ENCODE measurements around the gene BAIAP2L1.

The BAIAP2L1 gene

DNA sequence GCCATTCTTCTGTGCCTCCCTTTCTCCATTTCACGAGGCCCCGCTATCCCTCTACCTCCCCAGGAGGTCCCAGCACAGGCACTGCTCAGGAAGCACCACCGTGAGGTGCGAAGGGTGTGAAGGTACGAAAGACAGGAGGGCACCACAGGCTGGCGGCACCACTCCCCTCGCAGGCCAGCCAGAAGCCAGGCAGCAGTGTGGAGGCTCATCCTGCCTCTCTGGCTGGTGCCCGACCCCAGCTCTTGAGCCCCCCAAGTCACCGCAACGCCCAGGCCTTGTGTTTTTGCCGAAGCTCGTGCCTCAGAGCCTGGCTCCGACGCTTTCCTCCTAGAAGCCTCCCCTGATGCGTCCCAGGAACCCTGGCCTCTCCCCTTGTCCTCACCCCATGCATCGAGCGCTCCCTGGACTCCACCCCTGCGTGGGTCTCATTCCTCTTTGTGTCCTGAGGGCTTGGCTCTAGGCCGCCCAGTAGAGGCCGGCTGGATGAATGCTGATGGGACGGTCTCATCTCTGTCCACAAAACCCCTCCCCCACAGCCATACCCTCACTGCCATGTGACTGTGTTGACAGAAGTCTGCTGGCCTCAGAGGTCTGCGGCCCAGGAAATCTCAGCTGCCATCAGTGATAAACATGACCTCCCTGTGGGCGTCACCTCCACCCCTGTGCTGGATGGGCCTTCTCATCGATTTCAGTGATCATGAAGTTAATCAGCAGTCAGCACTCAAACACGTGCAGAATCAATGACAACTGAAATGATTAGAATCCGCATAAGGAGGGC, 100.1 kb downstream of the BAIAP2L1 start:
- H3K27ac ChIP-seq (ENCODE audit: low read depth, low read length): no peak overlapping the region
- peaks cover 42% of the 10 kb centered on the region for H3K36me3 ChIP-seq (ENCODE audit: control insufficient read depth, insufficient read depth, low read length)
- H3K9me3 ChIP-seq (ENCODE audit: control insufficient read depth, insufficient read depth, low read length): no peaks in the 10 kb centered on the region
- no peaks in the 10 kb centered on the region; the same call in 1 of the 2 replicates for H3K4me1 ChIP-seq (ENCODE audit: control insufficient read depth, insufficient read depth, low read length)
- no peak overlapping the region for H3K9ac ChIP-seq (ENCODE audit: low read depth, low read length)
- H3K4me3 ChIP-seq (ENCODE audit: low read depth, low read length): no peak overlapping the region
- H3K27me3 ChIP-seq (ENCODE audit: control insufficient read depth, insufficient read depth, low read length): no peaks in the 10 kb centered on the region

DNA sequence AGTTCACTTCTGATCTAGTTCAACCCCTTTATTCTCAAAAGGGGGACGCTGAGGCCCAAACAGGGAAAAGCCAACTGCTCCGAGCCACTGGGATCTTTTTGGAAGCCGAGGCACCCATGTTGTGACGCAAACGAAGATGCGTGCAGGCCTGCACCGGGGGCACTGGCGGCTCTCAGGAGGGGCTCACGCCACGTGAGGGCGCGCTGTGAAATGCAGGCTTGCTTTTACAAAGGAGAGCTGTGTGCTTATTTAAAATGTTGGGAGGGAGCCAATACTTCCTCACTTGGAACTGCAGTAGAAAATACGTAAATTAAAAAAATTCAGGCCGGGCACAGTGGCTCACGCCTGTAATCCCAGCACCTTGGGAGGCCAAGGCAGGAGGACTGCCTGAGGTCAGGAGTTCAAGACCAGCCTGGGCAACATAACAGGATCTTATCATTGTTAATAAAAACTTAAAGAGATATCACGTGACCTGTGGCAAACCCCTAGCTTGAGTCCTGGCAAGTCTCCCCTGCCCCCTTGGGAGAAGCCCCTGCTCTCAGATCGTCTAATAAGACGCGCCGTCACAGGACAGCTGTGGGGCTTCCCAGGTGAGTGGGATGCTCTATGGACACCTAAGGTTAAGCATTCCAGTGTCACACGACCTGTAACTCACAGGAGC, 103.1 kb downstream of the BAIAP2L1 start:
- Histone ChIP-seq H3K9ac (ENCODE audit: low read depth, low read length) (no peak overlapping the region), H3K4me1 (ENCODE audit: control insufficient read depth, insufficient read depth, low read length) (peaks cover 11% of the 10 kb centered on the region; the same call in 1 of the 2 replicates), H3K9me3 (ENCODE audit: control insufficient read depth, insufficient read depth, low read length) (no peaks in the 10 kb centered on the region), H3K36me3 (ENCODE audit: control insufficient read depth, insufficient read depth, low read length) (peaks cover 42% of the 10 kb centered on the region), H3K27me3 (ENCODE audit: control insufficient read depth, insufficient read depth, low read length) (no peaks in the 10 kb centered on the region), H3K27ac (ENCODE audit: low read depth, low read length) (no peak overlapping the region), H3K4me3 (ENCODE audit: low read depth, low read length) (no peak overlapping the region)

DNA sequence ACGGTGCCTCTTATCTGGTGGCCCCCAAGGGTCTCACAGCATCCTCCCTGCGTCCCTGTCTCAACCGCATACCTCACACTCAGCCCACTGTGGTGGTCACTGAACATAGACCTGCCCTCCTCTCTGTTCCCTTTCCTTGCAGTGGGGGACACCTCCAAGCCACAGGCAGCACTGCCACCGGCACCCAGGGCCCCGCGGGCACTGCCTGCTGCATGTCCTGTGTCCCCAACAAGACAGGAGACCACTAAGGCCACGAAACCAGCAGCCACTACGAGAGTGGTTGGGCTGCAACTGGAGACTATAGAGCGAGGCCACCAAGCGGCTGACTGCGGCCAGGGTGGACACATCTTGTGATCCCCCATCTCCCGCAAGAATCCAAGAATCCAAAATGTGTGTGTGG, 104.1 kb downstream of the BAIAP2L1 start:
- Histone ChIP-seq H3K36me3 (ENCODE audit: control insufficient read depth, insufficient read depth, low read length) (peaks cover 42% of the 10 kb centered on the region), H3K4me1 (ENCODE audit: control insufficient read depth, insufficient read depth, low read length) (peaks cover 11% of the 10 kb centered on the region; the same call in 1 of the 2 replicates), H3K9me3 (ENCODE audit: control insufficient read depth, insufficient read depth, low read length) (no peaks in the 10 kb centered on the region), H3K27ac (ENCODE audit: low read depth, low read length) (no peak overlapping the region), H3K4me3 (ENCODE audit: low read depth, low read length) (no peak overlapping the region), H3K9ac (ENCODE audit: low read depth, low read length) (no peak overlapping the region), H3K27me3 (ENCODE audit: control insufficient read depth, insufficient read depth, low read length) (no peaks in the 10 kb centered on the region)

DNA sequence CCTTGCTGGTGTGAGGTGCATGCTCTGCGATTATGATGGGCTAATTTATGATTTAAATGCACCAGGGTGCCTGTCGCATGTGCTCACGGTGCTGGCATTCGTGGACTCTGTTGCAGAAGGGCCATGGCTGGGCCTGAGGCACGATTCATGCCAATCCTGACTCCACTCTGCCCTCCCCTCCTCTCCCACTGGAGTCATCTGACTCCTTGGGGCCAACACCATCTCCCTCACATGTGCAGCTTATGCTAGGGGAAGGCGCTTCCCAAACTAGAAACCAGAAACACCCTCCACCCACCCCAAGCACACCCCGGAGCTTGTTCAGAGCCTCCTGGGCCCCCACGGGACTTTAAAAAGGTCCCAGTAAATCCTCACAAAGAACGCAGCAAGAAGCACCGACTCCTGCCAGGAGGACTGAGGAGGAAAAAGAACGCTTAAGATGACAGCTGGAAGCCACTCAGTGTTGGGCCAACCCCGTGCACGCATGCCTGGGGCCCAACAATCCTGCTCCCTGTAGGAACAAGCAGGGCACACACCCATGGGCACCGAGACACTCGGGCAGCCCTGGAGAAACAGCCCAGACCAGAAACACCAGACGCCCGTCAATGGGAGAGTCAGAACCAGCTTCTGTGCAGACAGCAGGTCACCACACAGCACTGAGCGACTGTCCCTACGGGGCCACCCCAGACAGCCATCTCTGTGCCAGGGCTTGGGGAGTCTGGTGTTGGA, 105.3 kb downstream of the BAIAP2L1 start:
- no peaks in the 10 kb centered on the region for H3K9me3 ChIP-seq (ENCODE audit: control insufficient read depth, insufficient read depth, low read length)
- no peak overlapping the region for H3K9ac ChIP-seq (ENCODE audit: low read depth, low read length)
- no peaks in the 10 kb centered on the region for H3K27me3 ChIP-seq (ENCODE audit: control insufficient read depth, insufficient read depth, low read length)
- H3K4me1 ChIP-seq (ENCODE audit: control insufficient read depth, insufficient read depth, low read length): peaks cover 15% of the 10 kb centered on the region; the same call in 1 of the 2 replicates
- H3K4me3 ChIP-seq (ENCODE audit: low read depth, low read length): no peak overlapping the region
- no peak overlapping the region for H3K27ac ChIP-seq (ENCODE audit: low read depth, low read length)
- peaks cover 48% of the 10 kb centered on the region for H3K36me3 ChIP-seq (ENCODE audit: control insufficient read depth, insufficient read depth, low read length)

DNA sequence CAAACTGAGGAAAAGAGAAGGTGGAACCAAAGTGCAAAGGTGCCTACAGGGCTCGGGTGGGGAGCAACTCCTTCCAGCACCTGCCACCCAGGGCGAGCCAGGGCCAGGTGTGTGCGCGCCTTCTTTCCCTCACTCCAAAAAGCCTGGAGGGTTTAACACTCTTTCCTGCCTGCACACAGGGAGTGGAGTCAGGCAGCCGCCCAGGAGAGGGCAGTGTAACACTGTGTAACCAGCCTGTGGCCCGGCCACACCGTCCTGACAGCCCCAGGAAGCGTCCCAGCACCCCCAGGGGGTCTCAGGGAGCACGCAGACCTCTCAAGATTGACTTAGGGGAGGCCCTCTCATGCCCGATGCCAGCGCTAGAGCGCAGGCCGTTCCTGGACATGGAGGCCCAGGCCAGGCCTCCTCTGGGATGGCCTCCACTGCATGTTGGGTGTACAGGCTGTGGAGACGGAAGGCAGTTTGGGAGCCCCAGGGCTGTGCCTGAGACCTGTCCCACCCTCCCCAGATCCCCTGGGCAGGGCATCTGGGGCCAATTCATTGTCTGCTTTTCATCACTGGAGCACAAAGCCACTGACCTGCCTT, 106.0 kb downstream of the BAIAP2L1 start:
- Histone ChIP-seq H3K27ac (ENCODE audit: low read depth, low read length) (peak overlapping the region; percentile 48), H3K36me3 (ENCODE audit: control insufficient read depth, insufficient read depth, low read length) (peaks cover 42% of the 10 kb centered on the region), H3K27me3 (ENCODE audit: control insufficient read depth, insufficient read depth, low read length) (no peaks in the 10 kb centered on the region), H3K4me3 (ENCODE audit: low read depth, low read length) (no peak overlapping the region), H3K4me1 (ENCODE audit: control insufficient read depth, insufficient read depth, low read length) (peaks cover 15% of the 10 kb centered on the region; the same call in 1 of the 2 replicates), H3K9me3 (ENCODE audit: control insufficient read depth, insufficient read depth, low read length) (no peaks in the 10 kb centered on the region), H3K9ac (ENCODE audit: low read depth, low read length) (no peak overlapping the region)

DNA sequence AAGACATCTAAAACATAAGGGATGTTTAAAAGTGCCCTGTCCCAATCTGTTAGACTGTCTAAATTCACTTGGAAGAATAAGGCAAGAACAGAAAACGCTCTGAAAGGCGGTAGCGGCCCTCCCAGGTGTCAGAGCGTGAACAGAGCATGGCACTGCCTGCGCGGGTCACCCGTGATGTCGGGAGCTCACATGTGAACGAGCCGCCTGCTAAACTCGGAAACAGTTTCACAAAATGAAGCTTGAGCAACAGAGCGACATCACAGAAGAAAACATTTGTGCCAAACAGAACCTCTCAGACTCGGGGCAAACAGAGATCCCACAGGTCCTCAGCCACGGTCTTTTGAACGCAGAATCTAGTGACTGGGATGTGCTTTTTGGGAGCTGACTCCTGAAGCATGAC, 106.6 kb downstream of the BAIAP2L1 start:
- H3K4me3 ChIP-seq (ENCODE audit: low read depth, low read length): no peak overlapping the region
- H3K4me1 ChIP-seq (ENCODE audit: control insufficient read depth, insufficient read depth, low read length): peaks cover 15% of the 10 kb centered on the region; the same call in 1 of the 2 replicates
- H3K9me3 ChIP-seq (ENCODE audit: control insufficient read depth, insufficient read depth, low read length): no peaks in the 10 kb centered on the region
- H3K9ac ChIP-seq (ENCODE audit: low read depth, low read length): no peak overlapping the region
- peak overlapping the region; percentile 48 for H3K27ac ChIP-seq (ENCODE audit: low read depth, low read length)
- H3K27me3 ChIP-seq (ENCODE audit: control insufficient read depth, insufficient read depth, low read length): no peaks in the 10 kb centered on the region
- peaks cover 42% of the 10 kb centered on the region for H3K36me3 ChIP-seq (ENCODE audit: control insufficient read depth, insufficient read depth, low read length)

DNA sequence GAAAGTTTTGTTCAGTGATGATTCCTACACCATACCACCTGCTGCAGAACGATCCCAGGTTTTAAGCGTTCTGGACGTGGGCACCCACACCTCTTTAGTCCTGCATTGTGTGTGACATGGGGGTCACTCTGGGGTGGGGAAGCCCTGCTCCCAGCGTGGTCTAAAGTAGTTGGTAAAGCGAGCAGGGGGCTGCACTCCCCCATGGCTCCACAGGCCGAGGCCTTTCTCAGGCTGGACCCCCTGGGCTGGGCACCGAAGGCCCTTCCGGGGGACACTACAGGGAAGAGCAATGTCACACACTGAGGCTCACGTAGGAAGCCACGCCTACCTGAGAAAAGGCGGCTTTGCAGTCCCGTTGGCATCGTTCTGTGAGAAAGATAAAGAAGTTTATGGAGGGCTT, 107.1 kb downstream of the BAIAP2L1 start:
- Histone ChIP-seq H3K27ac (ENCODE audit: low read depth, low read length) (no peak overlapping the region), H3K9me3 (ENCODE audit: control insufficient read depth, insufficient read depth, low read length) (no peaks in the 10 kb centered on the region), H3K9ac (ENCODE audit: low read depth, low read length) (no peak overlapping the region), H3K36me3 (ENCODE audit: control insufficient read depth, insufficient read depth, low read length) (peaks cover 42% of the 10 kb centered on the region), H3K4me3 (ENCODE audit: low read depth, low read length) (no peak overlapping the region), H3K4me1 (ENCODE audit: control insufficient read depth, insufficient read depth, low read length) (peaks cover 15% of the 10 kb centered on the region; the same call in 1 of the 2 replicates), H3K27me3 (ENCODE audit: control insufficient read depth, insufficient read depth, low read length) (no peaks in the 10 kb centered on the region)

DNA sequence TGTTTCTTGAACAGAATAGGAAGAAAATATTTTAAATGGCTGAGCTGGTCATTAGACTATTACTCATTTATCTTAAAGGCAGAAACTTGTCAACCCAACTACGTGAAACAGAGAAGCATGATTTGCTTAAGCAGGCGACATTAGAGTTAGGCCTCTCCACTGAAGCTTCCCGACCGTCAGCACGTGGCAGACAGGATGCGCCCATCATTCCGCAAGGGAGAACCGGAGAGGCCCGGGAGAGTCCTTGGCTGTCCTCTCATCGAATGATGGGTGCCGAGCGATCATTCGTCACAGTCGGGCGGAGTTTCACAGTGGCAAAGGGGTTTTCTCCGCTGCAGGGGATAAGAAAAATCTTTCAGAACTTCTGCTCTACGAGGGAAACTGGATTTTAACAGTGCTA, 107.6 kb downstream of the BAIAP2L1 start:
- no peaks in the 10 kb centered on the region for H3K27me3 ChIP-seq (ENCODE audit: control insufficient read depth, insufficient read depth, low read length)
- H3K4me1 ChIP-seq (ENCODE audit: control insufficient read depth, insufficient read depth, low read length): peaks cover 15% of the 10 kb centered on the region; the same call in 1 of the 2 replicates
- no peaks in the 10 kb centered on the region for H3K9me3 ChIP-seq (ENCODE audit: control insufficient read depth, insufficient read depth, low read length)
- H3K4me3 ChIP-seq (ENCODE audit: low read depth, low read length): no peak overlapping the region
- no peak overlapping the region for H3K9ac ChIP-seq (ENCODE audit: low read depth, low read length)
- no peak overlapping the region for H3K27ac ChIP-seq (ENCODE audit: low read depth, low read length)
- H3K36me3 ChIP-seq (ENCODE audit: control insufficient read depth, insufficient read depth, low read length): peaks cover 42% of the 10 kb centered on the region

DNA sequence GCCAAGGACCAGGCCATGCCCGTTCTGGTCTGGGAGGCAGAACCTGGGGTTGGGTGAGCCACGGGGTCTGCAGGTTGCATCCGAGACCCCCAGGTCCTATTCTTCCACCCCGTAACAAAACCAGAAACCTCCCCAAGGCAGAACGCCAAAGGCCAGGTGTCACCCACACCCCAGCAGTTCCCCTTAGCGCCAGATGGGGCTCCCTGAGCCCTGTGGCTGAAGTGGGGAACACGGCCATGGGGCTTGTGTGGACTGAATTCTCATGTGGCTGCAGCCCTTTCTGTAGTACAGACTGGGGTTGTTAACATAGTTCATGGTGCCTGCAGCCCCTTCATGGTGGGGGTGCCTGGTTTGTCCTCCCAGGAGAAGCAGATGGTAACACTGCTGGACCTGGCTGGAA, 109.2 kb downstream of the BAIAP2L1 start:
- Histone ChIP-seq H3K4me1 (ENCODE audit: control insufficient read depth, insufficient read depth, low read length) (peaks cover 26% of the 10 kb centered on the region), H3K36me3 (ENCODE audit: control insufficient read depth, insufficient read depth, low read length) (peaks cover 37% of the 10 kb centered on the region), H3K9ac (ENCODE audit: low read depth, low read length) (no peak overlapping the region), H3K27me3 (ENCODE audit: control insufficient read depth, insufficient read depth, low read length) (no peaks in the 10 kb centered on the region), H3K9me3 (ENCODE audit: control insufficient read depth, insufficient read depth, low read length) (no peaks in the 10 kb centered on the region), H3K4me3 (ENCODE audit: low read depth, low read length) (no peak overlapping the region), H3K27ac (ENCODE audit: low read depth, low read length) (no peak overlapping the region)

DNA sequence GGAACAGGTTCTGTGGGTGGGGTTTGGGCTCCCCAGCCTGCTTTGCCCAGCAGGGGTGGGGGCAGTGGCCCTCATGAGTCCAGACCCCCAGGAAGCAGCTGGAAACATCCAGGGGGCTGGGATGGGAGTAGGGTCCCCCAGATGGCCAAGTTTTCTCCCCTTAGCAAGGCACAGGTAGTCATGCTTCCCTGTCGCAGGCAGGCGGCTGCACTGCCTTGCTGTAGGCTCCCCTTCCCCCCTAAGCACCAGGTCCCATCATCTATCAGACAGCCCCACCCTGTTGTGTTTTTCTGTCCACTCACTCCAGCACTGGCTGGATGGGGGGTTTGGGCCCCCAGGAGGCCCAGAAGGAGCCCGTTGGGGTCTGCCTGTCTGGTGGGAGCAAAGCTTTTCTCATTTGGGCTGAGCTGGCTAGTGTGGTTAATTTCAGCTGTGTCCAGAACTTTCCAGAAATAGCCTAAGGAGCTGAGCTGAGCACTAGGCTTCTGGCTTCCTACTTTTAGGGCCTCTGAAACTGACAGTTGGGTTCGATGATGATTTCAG, 111.5 kb downstream of the BAIAP2L1 start:
- H3K9me3 ChIP-seq (ENCODE audit: control insufficient read depth, insufficient read depth, low read length): no peaks in the 10 kb centered on the region
- peaks cover 26% of the 10 kb centered on the region for H3K4me1 ChIP-seq (ENCODE audit: control insufficient read depth, insufficient read depth, low read length)
- no peak overlapping the region for H3K9ac ChIP-seq (ENCODE audit: low read depth, low read length)
- H3K27me3 ChIP-seq (ENCODE audit: control insufficient read depth, insufficient read depth, low read length): no peaks in the 10 kb centered on the region
- H3K36me3 ChIP-seq (ENCODE audit: control insufficient read depth, insufficient read depth, low read length): peaks cover 38% of the 10 kb centered on the region
- no peak overlapping the region for H3K4me3 ChIP-seq (ENCODE audit: low read depth, low read length)
- no peak overlapping the region for H3K27ac ChIP-seq (ENCODE audit: low read depth, low read length)
